ENCODE data around the gene OSTM1. TPM values are rescaled to one million over a fixed set of nuclear protein-coding genes. Genes with fewer than 3 reads are reported as not detected.

Gene OSTM1
- total and polyA plus RNA-seq, 12 donors, result 17.3 to 57.9 (median 37.1) TPM

- no peak overlapping the region for H3K27ac ChIP-seq
- no peaks in the 10 kb centered on the region for H3K36me3 ChIP-seq
- H3K4me1 ChIP-seq, result peaks cover 14 to 57% (median 51%) of the 10 kb centered on the region in 9 donors
- no peaks in the 10 kb centered on the region for H3K9me3 ChIP-seq
- ATAC-seq (peak in 2 of 8 donors; percentile 25 to 34), DNase-seq (peak in 1 of 2 donors; percentile 29)
- H3K4me3 ChIP-seq, result peak overlapping the region in 7 of 10 donors; percentile 39 to 57 (median 48)
- intact Hi-C loops (cut with DNase I), result loop anchor here in 6 of 10 donors (2.0 to 10.0 kb wide), 5 partner anchors 145 to 409 kb away; partner anchors contain the start of gene SNX3 (in 1 of the 6)
- 11 to 14% methylated on average over 20 of the region's 20 CpGs for WGBS, 2 donors
- TF ChIP-seq, protein P1, sequence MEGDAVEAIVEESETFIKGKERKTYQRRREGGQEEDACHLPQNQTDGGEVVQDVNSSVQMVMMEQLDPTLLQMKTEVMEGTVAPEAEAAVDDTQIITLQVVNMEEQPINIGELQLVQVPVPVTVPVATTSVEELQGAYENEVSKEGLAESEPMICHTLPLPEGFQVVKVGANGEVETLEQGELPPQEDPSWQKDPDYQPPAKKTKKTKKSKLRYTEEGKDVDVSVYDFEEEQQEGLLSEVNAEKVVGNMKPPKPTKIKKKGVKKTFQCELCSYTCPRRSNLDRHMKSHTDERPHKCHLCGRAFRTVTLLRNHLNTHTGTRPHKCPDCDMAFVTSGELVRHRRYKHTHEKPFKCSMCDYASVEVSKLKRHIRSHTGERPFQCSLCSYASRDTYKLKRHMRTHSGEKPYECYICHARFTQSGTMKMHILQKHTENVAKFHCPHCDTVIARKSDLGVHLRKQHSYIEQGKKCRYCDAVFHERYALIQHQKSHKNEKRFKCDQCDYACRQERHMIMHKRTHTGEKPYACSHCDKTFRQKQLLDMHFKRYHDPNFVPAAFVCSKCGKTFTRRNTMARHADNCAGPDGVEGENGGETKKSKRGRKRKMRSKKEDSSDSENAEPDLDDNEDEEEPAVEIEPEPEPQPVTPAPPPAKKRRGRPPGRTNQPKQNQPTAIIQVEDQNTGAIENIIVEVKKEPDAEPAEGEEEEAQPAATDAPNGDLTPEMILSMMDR (IDR thresholded peaks at IDR 0.05), result peak in 7 of 9 donors; percentile 11 to 45 (median 30)
- H3K27me3 ChIP-seq, result peaks cover 28 to 98% (median 92%) of the 10 kb centered on the region in 7 donors
Measured at GRCh38 chr6:108115598-108116058, 41.1 kb upstream of the OSTM1 start.

GRCh38 chr6:108114841-108115597 is 40.5 kb upstream of the OSTM1 start:
- Histone ChIP-seq H3K36me3 (no peaks in the 10 kb centered on the region), H3K27ac (no peak overlapping the region), H3K4me1 (peaks cover 14 to 57% (median 51%) of the 10 kb centered on the region in 9 donors), H3K9me3 (no peaks in the 10 kb centered on the region), H3K27me3 (peaks cover 24 to 98% (median 92%) of the 10 kb centered on the region in 7 donors), H3K4me3 (peak overlapping the region in 9 of 10 donors; percentile 26 to 57 (median 48))
- ATAC-seq, result peak in 7 of 8 donors; percentile 54 to 78 (median 60)
- WGBS, 2 donors, result 2 to 3% methylated on average over 50 of the region's 50 CpGs
- TF ChIP-seq, protein P1 (IDR thresholded peaks at IDR 0.05), result no peak
- peak; percentile 60 to 68 for DNase-seq
- intact Hi-C loops (cut with DNase I), result loop anchor here in 9 of 10 donors (2.0 to 10.0 kb wide), 8 partner anchors 146 to 412 kb away; partner anchors contain the start of gene SNX3 (in 1 of the 9)

GRCh38 chr6:108113557-108114519 is 39.3 kb upstream of the OSTM1 start:
- Histone ChIP-seq H3K4me3 (peak overlapping the region in 6 of 10 donors; percentile 13 to 57 (median 48)), H3K36me3 (no peaks in the 10 kb centered on the region), H3K9me3 (no peaks in the 10 kb centered on the region), H3K27ac (no peak overlapping the region), H3K27me3 (peaks cover 16 to 98% (median 90%) of the 10 kb centered on the region in 7 donors), H3K4me1 (peaks cover 12 to 47% (median 41%) of the 10 kb centered on the region in 9 donors)
- intact Hi-C loops (cut with DNase I), result loop anchor here (1.0 to 10.0 kb wide), 11 partner anchors 147 to 413 kb away; partner anchors contain the start of gene SNX3 (in 1 of the 10)
- DNase-seq, result peak in 1 of 2 donors; percentile 39
- TF ChIP-seq, protein P1 (IDR thresholded peaks at IDR 0.05), result peak in 8 of 9 donors; percentile 29 to 66 (median 54)
- peak in 7 of 8 donors; percentile 30 to 55 (median 46) for ATAC-seq
- 24 to 27% methylated on average over 39 of the region's 39 CpGs for WGBS, 2 donors
